Natural killer cell (primary cell): Measurements from ENCODE around the gene MT1A. TPM values are rescaled to one million over a fixed set of nuclear protein-coding genes. Genes with fewer than 3 reads are reported as not detected.
"Not testable (repeated sequence)": the region's sequence is repeated elsewhere in the genome, so short reads cannot be mapped to it uniquely, and the experiment has no call there.

ENCODE experiments used
- ATAC-seq, 3 donors: fragments of 150-1000 bp in 2 of 3; fragments of 200-7000 bp in 1 of 3; cut with Tn5 transposase; 1 replicate in 1 of 3; 2 replicates in 2 of 3; pipeline ENCODE4 v1.10.0; 2021; ENCODE audit warnings: mild to moderate bottlenecking in 2 of 3, moderate library complexity in 2 of 3
- DNase-seq, 2 donors: peaks; one replicate each; pipeline versions ENCODE4 v3.0.0 to v3.0.0-alpha.2; 2013 to 2021; ENCODE audit warnings: mixed read lengths in 1 of 2
- H3K27ac ChIP-seq: one replicate; pipeline ENCODE4 v1.5.1; 2013; ENCODE audit warnings: mild to moderate bottlenecking, low read length
- H3K27me3 ChIP-seq: one replicate; pipeline ENCODE4 v1.6.1; 2013; ENCODE audit warnings: low read length; ENCODE audit not compliant: control insufficient read depth, insufficient read depth
- H3K36me3 ChIP-seq: one replicate; pipeline ENCODE4 v1.6.1; 2013; ENCODE audit warnings: low read length; ENCODE audit not compliant: control insufficient read depth, insufficient read depth
- H3K4me1 ChIP-seq: one replicate; pipeline ENCODE4 v1.6.1; 2013; ENCODE audit warnings: low read length; ENCODE audit not compliant: control insufficient read depth, insufficient read depth
- H3K4me3 ChIP-seq: one replicate; pipeline ENCODE4 v1.5.1; 2013; ENCODE audit warnings: low read length
- H3K9me3 ChIP-seq: one replicate; pipeline ENCODE4 v1.6.1; 2013; ENCODE audit warnings: low read length; ENCODE audit not compliant: control insufficient read depth, insufficient read depth
- H3K27ac Mint-ChIP-seq, 2 donors: one replicate each; pipeline ENCODE4 v1.8.0; 2022; ENCODE audit warnings: mild to moderate bottlenecking in 2 of 2, mixed read lengths in 2 of 2, moderate library complexity in 1 of 2
- H3K27me3 Mint-ChIP-seq, 2 donors: one replicate each; pipeline ENCODE4 v1.8.0; 2022; ENCODE audit warnings: low read depth in 2 of 2, mixed read lengths in 2 of 2
- H3K36me3 Mint-ChIP-seq: one replicate; pipeline ENCODE4 v1.8.0; 2022; ENCODE audit warnings: mixed read lengths
- H3K4me1 Mint-ChIP-seq, 2 donors: one replicate each; pipeline ENCODE4 v1.8.0; 2022; ENCODE audit warnings: mixed read lengths in 2 of 2
- H3K4me3 Mint-ChIP-seq: one replicate; pipeline ENCODE4 v1.8.0; 2022; ENCODE audit warnings: mild to moderate bottlenecking, moderate library complexity, mixed read lengths
- H3K9me3 Mint-ChIP-seq, 2 donors: one replicate each; pipeline ENCODE4 v1.8.0; 2022; ENCODE audit warnings: mixed read lengths in 2 of 2
- WGBS: methylation state at CpG from one replicate; pipeline ENCODE4 v1.1.7; 2013; ENCODE audit warnings: missing lambda C conversion rate; ENCODE audit not compliant: insufficient coverage; 5-methylcytosine and 5-hydroxymethylcytosine counted together
- intact Hi-C: fragments of 100-400 bp; cut with micrococcal nuclease; formaldehyde crosslinking; loops from one replicate; pipeline ENCODE4 v1.14.2; 2022
- total RNA-seq, 4 donors: library from RNA; stranded (reverse); fragments of 120-200 nt in 1 of 4; gene quantifications; one replicate each; pipeline versions ENCODE4 v1.2.3 to v1.2.4, GENCODE V29; 2013 to 2022
- TF ChIP-seq, protein P1 (sequence below): fragments of 200-600 bp; IDR thresholded peaks from one replicate; pipeline ENCODE4 v1.8.0; 2022; ENCODE audit warnings: antibody characterized with exemption

MT1A gene
- total RNA-seq, 3 donors from 2014 or later (not counting 1 experiment from before 2014, with no cell fraction given) = not detected

DNA sequence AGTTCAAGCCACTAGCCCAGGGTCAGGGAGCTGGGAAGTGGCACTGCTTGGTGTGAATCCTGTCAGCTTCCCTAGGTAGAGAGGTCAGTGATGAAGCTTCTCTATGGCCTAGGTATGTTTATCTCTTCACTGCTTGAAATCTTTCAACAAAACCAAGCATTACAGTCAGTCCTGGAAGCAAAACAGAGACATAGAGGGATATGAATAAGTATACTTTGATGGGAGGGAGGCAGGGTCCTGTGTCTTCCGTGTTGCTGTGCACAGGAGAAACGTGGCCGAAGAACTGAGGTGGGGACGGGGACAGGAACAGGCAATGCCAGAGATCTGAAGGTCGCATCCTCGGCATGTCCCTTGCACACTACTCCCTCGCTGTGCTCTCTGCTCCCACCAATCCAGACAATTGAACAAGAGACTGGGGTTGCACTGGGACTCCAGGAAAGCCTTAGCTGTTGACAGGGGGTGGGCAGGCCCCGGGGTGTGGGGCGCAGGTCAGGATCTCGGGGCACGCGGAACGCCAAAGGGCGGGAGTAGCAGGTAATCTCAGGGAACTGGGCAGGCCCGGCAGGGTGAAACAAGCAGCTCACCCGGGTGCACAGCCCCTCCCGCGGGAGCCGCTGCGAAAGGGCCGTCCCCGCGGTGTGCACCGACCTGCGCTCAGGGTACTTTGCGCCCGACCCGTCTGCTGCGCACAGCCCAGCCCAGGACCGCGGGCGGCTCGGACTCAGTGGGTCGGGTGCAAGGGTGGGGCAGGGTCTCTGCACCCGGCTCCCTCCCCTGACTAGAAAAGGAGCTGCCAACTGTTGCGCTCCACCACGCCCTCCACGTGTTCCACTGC, 30.8 kb downstream of the MT1A start, which contains the start of gene MT1H:
Gene MT1H, plus strand, starts transcription at position 810 of the 835 bp plus-strand sequence. CDS start 71 bp downstream, outside the sequence.
- Mint-ChIP-seq H3K9me3 (no peaks in the 10 kb centered on the region), H3K4me3 (no peak within 1 kb of the TSS), H3K27me3 (peaks cover 69 to 87% of the 10 kb centered on the region in 2 donors), H3K27ac (no peak within 1 kb of the TSS), H3K4me1 (peaks cover 0 to 20% of the 10 kb centered on the region in 2 donors), H3K36me3 (no peaks in the 10 kb centered on the region)
- peaks cover 37% of the 10 kb centered on the region for H3K27me3 ChIP-seq
- TF ChIP-seq, protein P1, sequence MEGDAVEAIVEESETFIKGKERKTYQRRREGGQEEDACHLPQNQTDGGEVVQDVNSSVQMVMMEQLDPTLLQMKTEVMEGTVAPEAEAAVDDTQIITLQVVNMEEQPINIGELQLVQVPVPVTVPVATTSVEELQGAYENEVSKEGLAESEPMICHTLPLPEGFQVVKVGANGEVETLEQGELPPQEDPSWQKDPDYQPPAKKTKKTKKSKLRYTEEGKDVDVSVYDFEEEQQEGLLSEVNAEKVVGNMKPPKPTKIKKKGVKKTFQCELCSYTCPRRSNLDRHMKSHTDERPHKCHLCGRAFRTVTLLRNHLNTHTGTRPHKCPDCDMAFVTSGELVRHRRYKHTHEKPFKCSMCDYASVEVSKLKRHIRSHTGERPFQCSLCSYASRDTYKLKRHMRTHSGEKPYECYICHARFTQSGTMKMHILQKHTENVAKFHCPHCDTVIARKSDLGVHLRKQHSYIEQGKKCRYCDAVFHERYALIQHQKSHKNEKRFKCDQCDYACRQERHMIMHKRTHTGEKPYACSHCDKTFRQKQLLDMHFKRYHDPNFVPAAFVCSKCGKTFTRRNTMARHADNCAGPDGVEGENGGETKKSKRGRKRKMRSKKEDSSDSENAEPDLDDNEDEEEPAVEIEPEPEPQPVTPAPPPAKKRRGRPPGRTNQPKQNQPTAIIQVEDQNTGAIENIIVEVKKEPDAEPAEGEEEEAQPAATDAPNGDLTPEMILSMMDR = no peak
- DNase-seq (peak in 1 of 2 donors; percentile 12), ATAC-seq (no peak)
- intact Hi-C loops = no loop called here
- no peaks in the 10 kb centered on the region for H3K9me3 ChIP-seq
- H3K36me3 ChIP-seq = no peaks in the 10 kb centered on the region
- peaks cover 3% of the 10 kb centered on the region for H3K4me1 ChIP-seq
- H3K4me3 ChIP-seq = no peak within 1 kb of the TSS
- no peak within 1 kb of the TSS for H3K27ac ChIP-seq
- WGBS = 11% methylated on average over 38 of the region's 38 CpGs

DNA sequence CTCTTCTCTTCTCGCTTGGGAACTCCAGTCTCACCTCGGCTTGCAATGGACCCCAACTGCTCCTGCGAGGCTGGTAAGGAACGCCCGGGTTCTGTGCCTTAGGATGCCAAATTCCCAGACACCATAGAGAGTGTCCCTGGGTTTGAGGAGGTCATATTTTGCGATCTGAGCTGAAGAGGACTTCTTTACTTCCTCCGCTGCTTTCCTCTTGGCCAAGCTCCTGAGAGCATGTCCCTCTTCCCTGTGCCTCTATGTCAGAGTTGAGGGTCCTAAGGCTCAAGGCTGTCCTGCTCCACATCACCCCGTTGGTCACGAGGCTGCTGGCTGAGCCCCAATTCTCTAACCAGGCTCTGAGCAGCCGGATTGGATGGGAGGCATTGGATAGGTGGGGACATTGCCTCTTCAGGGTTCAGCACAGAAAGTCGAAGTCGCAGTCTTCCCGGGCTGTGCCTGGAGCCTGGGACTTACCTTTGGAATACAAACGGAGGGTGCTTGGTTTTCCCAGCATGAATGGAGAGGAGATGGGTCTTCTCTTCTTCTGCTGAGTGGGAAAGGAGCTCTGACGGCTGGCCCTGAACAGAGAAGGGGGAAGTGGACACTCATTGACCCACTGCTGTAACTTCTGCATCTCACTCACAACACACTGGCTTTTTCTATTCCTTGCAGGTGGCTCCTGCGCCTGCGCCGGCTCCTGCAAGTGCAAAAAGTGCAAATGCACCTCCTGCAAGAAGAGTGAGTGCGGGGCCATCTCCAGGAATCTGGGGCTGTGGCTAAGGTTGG, 31.6 kb downstream of the MT1A start:
- peaks cover 68 to 85% of the 10 kb centered on the region in 2 donors for H3K27me3 Mint-ChIP-seq
- Histone ChIP-seq H3K9me3 (no peaks in the 10 kb centered on the region), H3K27ac (no peak overlapping the region), H3K4me3 (no peak overlapping the region), H3K27me3 (peaks cover 33% of the 10 kb centered on the region), H3K4me1 (peaks cover 3% of the 10 kb centered on the region), H3K36me3 (no peaks in the 10 kb centered on the region)
- H3K36me3 Mint-ChIP-seq = no peaks in the 10 kb centered on the region
- peaks cover 0 to 20% of the 10 kb centered on the region in 2 donors for H3K4me1 Mint-ChIP-seq
- intact Hi-C loops = no loop called here
- TF ChIP-seq, protein P1 = no peak
- WGBS = 13% methylated on average over 18 of the region's 19 CpGs
- ATAC-seq (no peak), DNase-seq (no peak)
- H3K9me3 Mint-ChIP-seq = no peaks in the 10 kb centered on the region
- H3K4me3 Mint-ChIP-seq = no peak overlapping the region
- no peak overlapping the region for H3K27ac Mint-ChIP-seq

- H3K36me3 ChIP-seq = no peaks in the 10 kb centered on the region
- peaks cover 6% of the 10 kb centered on the region for H3K4me1 ChIP-seq
- WGBS = 57% methylated on average over 2 of the region's 2 CpGs
- H3K9me3 ChIP-seq = no peaks in the 10 kb centered on the region
- Mint-ChIP-seq H3K9me3 (no peaks in the 10 kb centered on the region), H3K27me3 (peaks cover 68 to 84% of the 10 kb centered on the region in 2 donors), H3K4me3 (no peak overlapping the region), H3K27ac (no peak overlapping the region), H3K4me1 (peaks cover 4 to 25% of the 10 kb centered on the region in 2 donors), H3K36me3 (no peaks in the 10 kb centered on the region)
- no peak for ATAC-seq
- DNase-seq = no peak
- H3K4me3 ChIP-seq = no peak overlapping the region
- peaks cover 30% of the 10 kb centered on the region for H3K27me3 ChIP-seq
- TF ChIP-seq, protein P1 = no peak
- no peak overlapping the region for H3K27ac ChIP-seq
- intact Hi-C loops = no loop called here
These were observed 32.1 kb downstream of the MT1A start for GRCh38 chr16:56670620-56670934.

- H3K9me3 ChIP-seq, H3K36me3 Mint-ChIP-seq, DNase-seq, H3K27ac Mint-ChIP-seq, H3K36me3 ChIP-seq, H3K27ac ChIP-seq, H3K9me3 Mint-ChIP-seq, intact Hi-C loops, ATAC-seq, H3K4me3 ChIP-seq, H3K4me3 Mint-ChIP-seq: not testable (repeated sequence)
- WGBS = 92% methylated on average over 1 of the region's 2 CpGs
- peaks cover 67 to 75% of the 10 kb centered on the region in 2 donors for H3K27me3 Mint-ChIP-seq
- Histone ChIP-seq H3K27me3 (peaks cover 31% of the 10 kb centered on the region), H3K4me1 (peaks cover 14% of the 10 kb centered on the region)
- H3K4me1 Mint-ChIP-seq = peaks cover 4 to 32% of the 10 kb centered on the region in 2 donors
These were observed 33.2 kb downstream of the MT1A start for GRCh38 chr16:56671691-56672090.

GRCh38 chr16:56672171-56672570, 33.7 kb downstream of the MT1A start:
- peaks cover 28% of the 10 kb centered on the region for H3K27me3 ChIP-seq
- H3K4me3 ChIP-seq, H3K36me3 ChIP-seq, H3K27ac Mint-ChIP-seq, ATAC-seq, H3K27ac ChIP-seq, intact Hi-C loops, H3K9me3 ChIP-seq, DNase-seq, H3K9me3 Mint-ChIP-seq, H3K4me3 Mint-ChIP-seq, H3K36me3 Mint-ChIP-seq: not testable (repeated sequence)
- H3K4me1 ChIP-seq = peaks cover 14% of the 10 kb centered on the region
- WGBS = 90% methylated on average over 3 of the region's 3 CpGs
- peaks cover 4 to 32% of the 10 kb centered on the region in 2 donors for H3K4me1 Mint-ChIP-seq
- peaks cover 67 to 75% of the 10 kb centered on the region in 2 donors for H3K27me3 Mint-ChIP-seq
